ENCODE measurements around the gene FKBP5.

DNA sequence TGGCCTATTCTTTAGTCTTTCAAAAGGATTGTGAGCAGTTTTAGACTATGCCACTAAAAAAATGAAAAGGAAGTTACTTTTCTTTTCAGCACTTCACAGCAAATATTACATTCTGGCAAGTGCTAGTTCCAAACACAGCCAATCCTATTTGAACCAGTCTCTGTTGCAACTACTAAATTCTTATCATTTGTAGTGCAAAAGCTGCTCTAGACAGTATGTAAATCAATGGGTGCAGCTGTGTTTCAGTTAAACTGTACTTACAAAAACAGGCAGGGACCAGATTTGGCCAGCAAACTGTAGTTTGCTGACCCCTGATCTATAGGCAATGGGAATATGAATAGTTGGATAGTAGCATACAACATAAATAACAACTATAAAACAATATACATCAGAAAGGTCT lies 107.9 kb downstream of the FKBP5 start:
- TF ChIP-seq, protein P1, sequence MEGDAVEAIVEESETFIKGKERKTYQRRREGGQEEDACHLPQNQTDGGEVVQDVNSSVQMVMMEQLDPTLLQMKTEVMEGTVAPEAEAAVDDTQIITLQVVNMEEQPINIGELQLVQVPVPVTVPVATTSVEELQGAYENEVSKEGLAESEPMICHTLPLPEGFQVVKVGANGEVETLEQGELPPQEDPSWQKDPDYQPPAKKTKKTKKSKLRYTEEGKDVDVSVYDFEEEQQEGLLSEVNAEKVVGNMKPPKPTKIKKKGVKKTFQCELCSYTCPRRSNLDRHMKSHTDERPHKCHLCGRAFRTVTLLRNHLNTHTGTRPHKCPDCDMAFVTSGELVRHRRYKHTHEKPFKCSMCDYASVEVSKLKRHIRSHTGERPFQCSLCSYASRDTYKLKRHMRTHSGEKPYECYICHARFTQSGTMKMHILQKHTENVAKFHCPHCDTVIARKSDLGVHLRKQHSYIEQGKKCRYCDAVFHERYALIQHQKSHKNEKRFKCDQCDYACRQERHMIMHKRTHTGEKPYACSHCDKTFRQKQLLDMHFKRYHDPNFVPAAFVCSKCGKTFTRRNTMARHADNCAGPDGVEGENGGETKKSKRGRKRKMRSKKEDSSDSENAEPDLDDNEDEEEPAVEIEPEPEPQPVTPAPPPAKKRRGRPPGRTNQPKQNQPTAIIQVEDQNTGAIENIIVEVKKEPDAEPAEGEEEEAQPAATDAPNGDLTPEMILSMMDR (IDR thresholded peaks at IDR 0.05), result no peak
- no peak for TF ChIP-seq POLR2A (IDR thresholded peaks at IDR 0.05)

Measured in esophagus squamous epithelium (tissue), 4 donors.